NCI-H1105 (cell line): ENCODE results near the gene FAM32A.

Source experiments
- DNase-seq: peaks from one replicate; lab custom pipeline; 2025; lab: John Stamatoyannopoulos, UW

FAM32A gene

DNA sequence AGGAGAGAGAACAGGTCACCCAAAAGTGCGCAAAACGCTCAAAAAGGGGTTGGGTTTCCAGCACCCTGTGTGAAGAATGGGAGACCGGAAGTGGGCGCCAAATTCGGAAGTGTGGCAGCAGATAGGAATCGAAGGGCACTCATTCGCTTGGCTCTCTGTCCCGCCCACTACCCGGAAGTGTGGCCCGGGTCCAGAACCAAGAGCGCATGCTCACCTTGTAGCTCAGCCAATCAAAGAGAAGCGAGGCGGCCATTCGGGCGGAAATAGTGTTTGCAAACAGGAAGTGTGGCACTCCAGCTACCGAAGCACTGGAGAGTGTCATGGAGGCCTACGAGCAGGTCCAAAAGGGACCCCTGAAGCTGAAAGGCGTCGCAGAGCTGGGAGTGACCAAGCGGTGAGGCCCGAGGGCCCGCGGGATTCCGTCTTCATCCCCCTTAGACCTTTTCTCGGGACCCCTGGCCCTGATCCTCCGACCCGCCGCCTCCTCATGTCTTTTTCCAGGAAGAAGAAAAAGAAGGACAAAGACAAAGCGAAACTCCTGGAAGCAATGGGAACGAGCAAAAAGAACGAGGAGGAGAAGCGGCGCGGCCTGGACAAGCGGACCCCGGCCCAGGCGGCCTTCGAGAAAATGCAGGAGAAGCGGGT lies at the start of gene FAM32A:
FAM32A (plus strand) TSS at position 288 of the 645 bp plus-strand sequence; CDS start at position 321, 33 bp downstream.
- DNase-seq, result peak; percentile 98

DNA sequence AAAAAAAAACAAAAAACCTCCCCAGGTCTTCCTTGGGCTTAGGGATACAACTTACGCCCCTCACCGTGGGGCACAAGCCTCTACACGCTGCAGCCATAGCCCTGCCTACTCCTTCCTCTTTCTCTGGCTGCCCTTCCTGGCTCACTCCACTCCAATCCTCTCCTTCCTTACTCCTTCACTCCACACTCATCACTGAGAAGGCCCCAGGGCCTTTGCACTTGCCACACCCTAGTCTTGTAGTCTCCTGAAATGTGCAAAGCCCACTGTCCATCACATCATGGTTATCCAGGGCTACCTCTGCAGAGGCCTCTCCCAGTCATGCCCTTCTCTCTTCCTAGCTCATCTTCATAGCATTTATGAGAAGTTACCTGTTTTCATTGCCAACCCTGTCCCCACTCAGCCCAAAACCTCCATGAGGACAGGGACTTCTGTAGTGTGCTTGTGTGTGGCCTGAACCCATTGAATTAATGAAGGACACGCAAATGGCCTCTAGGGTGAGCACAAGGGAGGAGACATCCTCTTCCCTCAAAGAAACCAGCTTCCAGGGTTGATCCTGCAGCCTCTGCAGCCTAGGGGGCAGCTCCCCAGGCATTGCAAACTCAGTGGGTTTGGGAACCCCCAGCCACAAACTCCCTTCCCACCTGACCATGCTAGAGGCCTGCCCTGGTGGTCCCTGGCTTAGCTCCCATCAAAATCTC lies 49.6 kb upstream of the FAM32A start:
- no peak for DNase-seq

DNA sequence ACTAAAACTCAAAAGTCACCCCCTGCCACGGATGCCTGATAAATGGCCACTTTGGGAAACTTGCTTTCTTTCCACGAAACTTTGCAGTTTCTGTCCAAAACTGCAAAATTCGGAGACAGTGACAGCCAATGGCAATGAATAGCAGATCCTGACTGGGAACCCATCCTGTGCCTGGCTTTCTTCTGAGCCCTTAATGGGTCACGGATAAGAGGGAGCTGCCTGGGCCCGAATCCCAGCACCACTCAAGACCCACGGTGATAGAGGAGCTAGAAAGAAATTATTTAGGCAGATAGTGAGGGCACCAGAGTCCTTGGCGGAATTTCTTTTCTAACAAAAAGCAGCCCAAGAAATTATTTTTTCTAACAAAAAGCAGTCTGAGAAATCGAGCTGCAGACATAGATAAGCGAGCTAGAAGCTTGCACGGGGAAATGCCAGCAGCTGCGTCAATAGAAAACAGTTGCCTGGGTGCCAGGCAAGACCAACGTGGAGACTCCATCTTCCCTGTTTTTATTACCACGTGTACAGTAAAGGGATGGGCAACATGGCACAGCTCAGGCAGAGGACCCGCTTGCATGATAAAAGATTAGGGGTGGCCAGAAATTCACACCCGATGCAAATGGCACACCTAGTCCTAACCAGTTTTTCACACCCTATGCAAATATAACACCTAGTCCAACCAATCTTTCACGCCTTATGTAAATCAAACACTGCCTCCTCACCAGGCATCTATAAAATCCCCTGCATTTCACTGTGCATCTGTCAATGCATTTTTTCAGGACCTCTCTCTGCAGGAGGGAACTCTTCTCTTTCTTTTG lies 48.8 kb upstream of the FAM32A start:
- no peak for DNase-seq

DNA sequence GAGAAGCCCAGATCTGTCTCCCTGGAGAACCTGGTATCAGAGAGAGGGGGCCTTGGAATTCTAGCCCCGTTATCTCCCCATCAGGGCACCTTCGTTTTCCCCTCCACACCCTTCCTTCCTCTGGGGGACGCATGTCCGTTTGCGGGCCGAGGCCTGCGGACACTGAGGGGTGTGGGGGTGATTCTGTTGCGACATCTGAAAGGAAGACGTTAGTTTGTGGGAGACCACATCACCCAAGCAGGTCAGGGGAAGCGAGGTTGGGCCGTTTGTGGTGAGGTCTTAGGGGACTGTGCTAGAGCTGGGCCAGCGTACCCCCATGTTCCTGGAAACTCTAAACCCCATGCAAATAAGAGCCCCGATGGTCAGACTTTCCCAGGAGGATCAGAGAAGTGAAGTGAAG lies 45.5 kb upstream of the FAM32A start:
- DNase-seq, result no peak

DNA sequence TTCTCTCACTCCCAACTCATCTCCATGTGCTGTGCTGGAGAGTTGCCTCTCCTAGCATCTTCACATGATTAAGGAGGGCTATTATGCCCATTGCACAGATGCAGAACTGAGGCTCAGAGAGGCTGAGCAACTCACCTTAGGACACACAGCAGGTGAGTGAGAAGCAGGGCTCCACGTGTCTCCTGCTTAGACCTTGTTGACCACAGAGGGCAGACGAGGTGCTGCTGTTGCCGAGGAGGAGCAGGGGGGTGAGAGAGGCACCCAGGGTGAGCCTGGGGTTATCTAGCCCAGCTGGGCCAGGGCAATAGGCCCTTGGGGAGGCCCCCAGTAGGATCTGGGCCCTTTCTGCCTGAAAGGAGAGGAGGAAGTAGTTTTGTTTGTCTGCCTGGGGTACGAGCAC lies 44.2 kb upstream of the FAM32A start:
- DNase-seq, result no peak

DNA sequence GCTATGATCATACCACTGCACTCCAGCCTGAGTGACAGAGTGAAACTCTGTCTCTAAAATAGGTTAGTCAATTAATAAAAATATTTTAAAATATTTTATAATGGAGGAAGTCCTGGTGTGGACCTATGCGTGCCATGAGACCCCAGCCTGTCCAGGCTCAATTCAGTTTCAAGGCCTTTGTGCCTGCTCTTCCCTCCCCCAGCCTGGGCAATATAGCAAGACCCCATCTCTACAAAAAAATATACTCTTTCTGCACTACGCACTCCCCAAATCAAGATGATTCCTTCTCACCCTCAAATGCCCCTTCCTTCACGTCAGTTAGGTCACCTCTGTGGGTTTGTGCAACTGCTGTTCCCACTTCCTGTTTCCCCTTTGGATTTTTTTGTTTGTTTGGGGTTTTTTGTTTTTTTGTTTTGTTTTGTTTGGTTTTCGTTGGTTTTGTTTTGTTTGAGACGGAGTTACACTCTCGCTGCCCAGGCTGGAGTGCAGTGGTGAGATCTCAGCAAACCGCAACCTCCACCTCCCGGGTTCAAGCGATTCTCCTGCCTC lies 43.1 kb upstream of the FAM32A start:
- DNase-seq, result no peak

DNA sequence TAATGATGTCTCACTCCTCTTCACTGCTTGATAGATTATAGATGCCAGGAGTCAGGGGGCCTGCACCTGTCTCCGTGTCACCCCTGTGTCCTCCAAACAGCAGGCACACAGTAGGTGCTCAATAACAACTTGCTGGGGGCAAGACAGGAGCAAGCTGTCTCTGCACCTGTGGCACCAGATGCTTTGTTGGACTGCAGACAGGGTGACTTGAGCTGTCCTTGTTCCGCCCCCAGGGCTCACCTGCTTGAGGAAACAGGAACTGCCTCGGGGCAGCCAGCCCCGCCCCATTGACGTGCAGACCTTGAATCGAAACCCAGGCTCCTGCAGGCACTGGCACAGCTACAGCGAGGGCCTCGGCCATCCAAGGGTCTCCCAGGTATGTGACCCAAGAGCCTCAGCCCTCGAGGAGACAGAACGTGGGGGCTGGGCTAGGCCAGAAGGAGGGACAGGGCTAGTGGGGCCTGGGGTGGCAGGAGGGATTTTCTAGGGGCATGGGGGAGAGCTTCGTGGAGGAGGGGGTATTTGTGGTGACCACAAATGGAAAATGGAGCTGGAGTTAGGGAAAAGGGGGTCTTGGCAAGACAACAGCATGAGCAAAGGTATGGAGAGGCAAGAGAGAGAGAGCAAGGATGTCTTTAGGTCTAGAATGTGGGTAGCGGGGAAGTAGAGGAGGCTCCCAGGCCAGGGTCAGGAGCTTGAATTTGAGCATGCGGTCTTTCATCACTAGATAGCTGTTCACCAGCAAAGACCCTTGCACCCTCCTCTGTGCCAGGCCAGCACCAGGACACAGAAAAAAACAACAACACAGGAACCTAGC lies 41.6 kb upstream of the FAM32A start, which contains the start of gene HSH2D:
HSH2D (plus strand) TSS at position 287 of the 817 bp plus-strand sequence. CDS start 5,066 bp downstream, outside the sequence.
- DNase-seq, result no peak

DNA sequence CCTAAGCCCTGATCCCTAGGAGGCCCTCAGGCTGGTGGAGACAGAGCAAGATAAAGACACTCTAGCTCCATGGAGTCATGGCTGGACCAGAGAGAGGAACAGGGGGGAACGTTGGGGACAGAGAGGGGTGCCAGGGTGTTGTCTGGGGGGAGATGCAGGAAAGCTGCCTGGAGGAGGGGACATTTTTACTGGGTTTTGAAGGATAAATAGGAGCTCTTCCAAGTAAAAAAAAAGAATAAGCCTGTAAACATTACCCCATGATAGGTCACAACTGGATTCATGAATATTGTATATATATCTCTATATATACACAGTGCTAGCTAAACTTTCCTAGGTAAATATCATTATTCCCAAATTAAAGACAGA lies 41.0 kb upstream of the FAM32A start:
- DNase-seq, result no peak

DNA sequence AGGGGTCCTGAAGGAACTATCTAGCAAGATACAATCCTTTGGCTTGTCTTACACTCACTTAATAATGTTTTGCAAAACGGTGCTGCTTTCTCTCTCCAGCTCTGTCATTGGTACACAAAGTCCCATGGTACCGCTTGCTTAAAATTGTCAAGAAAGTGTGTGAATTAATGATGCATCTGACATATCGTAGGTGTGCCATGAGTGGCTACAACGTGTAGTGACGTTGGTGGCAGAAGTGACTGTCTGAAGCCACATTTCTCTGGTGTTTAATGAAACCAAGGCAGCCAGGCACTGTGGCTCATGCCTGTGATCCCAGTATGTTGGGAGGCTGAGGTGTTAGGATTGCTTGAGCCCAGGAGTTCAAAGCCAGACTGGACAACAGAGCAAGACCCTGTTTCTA lies 39.1 kb upstream of the FAM32A start:
- DNase-seq, result no peak

DNA sequence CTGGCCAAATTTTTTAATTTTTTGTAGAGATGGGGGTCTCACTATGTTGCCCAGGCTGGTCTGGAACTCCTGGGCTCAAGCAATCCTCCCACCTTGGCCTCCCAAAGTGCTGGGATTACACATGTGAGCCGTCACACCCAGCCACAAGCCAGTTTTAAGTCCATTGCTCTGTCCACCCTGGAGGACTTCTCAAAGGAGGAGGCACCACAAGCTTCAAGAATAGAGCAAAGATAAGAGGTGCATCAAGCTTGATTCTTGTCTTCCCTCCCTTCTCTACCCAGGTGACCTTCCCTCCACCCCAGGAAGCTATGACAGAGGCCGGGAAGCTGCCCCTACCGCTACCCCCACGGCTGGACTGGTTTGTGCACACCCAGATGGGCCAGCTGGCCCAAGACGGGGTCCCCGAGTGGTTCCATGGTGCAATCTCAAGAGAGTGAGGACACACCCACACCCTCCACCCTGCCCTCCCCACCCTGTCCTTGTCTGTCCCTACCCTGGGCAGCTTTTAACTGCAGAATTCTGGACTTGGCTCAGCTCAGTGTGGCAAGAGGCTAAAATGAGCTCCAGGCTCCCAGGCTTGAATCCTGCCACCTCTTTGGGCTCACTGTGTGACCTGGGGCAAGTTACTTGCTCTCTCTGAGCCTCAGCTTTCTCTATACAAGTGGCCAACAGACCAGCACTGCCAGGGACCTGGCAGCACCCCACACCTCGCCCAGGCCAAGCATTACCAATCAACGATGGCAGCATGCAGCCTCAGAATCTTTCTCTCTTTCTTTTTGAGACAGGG lies 36.6 kb upstream of the FAM32A start:
- no peak for DNase-seq

DNA sequence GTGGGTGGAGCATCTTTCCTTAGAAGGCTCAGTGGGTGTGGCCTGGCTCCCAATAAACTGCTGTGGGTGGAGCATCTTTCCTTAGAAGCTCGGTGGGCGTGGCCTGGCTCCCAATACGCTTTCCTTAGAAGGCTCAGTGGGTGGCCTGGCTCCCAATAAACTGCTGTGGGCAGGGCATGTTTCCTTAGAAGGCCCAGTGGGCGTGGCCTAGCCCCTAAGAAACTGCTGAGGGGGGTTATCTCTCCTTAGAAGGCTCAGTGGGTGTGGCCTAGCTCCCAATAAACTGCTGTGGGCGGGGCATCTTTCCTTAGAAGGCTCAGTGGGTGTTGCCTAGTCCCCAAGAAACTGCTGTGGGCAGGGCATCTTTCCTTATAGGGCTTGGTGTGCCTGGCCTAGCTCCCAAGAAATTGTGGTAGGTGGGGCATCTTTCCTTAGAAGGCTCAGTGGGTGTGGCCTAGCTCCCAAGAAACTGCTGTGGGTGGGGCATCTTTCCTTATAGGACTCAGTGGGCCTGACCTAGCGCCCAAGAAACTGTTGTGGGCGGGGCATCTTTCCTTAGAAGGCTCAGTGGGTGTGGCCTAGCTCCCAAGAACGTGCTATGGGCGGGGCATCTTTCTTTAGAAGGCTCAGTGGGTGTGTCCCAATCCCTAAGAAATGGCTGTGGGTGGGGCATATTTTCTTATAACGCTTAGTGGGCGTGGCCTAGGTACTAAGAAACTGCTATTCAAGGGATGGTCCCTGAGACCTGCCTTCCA lies 31.5 kb upstream of the FAM32A start:
- no peak for DNase-seq

DNA sequence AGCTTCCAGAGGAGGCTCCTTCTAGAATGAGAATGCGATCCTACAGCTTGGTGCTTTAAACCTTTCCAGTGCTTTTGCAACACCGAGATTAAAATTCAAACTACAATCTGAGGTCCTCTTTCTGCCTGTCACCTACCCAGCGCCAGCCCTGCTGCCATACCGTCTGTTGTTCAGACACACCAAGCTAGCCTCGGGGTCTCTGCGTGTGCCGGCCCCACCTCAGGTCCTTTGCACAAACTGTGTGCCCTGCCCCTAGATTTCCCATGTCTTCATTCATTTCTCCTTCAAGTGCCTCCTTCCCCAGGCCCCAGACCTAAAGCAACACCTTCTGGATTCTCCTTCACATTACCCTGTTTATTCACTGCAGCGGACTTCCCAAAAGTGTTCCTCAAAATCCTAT lies 30.7 kb upstream of the FAM32A start:
- DNase-seq, result no peak

DNA sequence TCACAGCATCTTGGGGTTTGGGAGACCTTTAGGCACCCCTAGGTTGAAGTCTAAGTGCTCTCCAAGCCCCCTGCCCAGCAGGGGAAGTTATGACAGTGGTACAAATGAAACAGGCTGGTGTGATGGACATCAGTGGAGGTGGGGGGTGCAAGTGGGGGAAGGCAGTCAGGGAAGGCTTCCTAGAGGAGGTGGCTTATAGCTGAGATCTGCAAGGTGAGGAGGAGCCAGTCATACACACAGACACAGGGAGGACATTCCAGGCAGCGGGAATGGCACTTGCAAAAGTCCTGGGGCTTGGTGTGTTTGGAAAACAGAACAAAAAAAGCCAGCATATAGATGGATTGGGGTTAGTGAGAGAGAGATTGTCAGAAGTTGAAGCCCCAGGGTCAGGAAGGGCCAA lies 30.1 kb upstream of the FAM32A start:
- DNase-seq, result no peak

DNA sequence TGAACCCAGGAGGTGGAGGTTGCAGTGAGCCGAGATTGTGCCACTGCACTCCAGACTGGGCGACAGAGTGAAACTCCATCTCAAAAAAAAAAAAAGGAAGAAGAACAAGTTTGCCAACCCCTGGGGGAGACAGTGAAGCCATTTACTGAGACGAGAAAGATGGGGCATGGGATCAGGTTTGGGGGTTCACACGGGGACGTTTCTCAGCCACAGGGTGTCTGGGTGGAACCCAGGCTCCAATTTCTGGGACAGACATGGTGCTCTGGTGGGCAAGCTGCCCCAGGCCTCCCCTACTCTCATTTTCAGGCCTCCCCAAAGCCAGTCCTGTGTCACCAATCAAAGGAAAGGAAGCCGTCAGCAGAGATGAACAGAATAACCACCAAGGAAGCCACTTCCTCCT lies 28.3 kb upstream of the FAM32A start:
- DNase-seq, result no peak

DNA sequence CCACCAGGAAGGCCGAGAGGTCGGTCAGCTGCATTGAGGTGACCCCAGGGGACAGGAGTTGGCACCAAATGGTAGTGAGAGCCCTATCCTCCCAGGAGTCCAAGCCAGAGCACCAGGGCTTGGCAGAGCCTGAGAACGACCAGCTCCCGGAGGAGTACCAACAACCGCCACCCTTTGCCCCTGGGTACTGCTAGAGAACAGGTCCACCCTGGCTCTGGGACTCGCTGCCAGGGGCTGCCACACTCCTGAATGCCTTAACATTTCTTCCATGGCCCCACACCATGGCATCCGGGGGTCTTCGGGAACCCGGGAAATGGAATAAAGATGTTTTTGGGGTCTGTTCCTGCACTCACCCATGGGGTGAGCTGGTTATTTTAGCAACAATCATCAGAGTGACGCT lies 27.6 kb upstream of the FAM32A start:
- DNase-seq, result no peak

DNA sequence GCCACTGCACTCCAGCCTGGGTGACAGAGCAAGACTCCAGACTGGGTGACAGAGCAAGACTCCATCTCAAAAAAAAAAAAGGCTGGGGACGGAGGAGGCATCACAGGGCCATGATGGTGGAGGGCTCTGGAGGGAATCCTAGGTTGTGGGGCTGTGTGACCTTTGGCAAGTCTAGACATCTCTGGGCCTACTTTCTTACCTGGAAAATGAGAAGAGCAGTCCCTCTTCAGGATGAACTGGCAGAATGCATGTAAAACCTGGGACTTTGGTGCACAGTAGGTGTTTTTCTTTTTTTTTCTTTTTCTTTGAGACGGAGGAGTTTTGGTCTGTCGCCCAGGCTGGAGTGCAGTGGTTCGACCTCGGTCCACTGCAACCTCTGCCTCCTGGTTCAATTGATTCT lies 25.6 kb upstream of the FAM32A start:
- no peak for DNase-seq

DNA sequence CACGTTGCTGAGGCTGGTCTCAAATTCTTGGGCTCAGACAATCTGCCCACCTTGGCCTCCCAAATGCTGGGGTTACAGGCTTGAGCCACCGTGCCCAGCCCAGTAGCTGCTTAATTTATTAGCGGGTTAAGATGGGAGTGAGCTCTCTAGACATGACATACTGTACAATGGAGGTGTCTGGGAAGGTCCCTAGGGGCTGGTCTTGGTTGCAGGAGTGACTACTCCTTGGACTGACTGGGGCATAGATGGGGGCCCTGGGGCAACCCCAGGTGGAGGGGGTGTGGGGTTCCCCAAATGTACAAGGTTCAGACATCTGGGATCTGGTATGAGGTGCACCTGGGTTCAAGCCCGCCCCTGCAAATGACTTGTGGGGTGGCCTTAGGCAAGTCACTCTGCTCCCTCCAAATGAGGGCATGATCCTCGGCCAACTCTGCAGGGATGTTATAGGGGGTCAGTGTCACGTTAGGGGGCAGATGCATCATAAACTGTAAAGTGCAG lies 24.7 kb upstream of the FAM32A start:
- no peak for DNase-seq

DNA sequence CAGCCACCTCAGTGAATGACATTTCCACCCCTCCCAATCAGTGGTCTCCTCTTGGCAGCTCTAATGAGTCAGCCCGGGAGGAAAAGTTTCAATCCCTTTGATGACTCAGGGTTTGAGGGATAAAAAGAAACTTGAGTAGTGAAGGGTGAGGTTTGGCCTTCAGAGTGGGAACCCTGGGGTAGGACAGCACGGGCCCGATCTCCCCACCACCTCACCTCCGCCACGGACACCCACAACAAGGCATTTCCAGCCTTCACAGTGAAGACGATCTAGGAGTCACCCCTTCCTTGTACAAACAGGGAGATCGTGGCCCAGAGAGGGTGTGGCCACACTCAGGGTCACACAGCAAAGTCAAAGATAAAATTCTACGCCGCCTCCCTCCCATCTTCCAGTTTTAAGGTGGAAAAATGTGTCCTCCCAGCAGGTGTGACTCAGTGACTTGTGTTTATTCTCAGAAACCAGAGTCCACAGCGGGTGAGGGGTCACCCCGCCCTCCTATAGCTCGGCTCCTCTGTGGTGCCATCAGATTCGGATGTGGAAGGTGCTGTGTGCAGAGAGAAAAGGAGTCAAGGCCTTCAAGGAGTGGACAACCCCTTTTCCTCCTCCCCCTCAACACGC lies 24.2 kb upstream of the FAM32A start:
- no peak for DNase-seq

DNA sequence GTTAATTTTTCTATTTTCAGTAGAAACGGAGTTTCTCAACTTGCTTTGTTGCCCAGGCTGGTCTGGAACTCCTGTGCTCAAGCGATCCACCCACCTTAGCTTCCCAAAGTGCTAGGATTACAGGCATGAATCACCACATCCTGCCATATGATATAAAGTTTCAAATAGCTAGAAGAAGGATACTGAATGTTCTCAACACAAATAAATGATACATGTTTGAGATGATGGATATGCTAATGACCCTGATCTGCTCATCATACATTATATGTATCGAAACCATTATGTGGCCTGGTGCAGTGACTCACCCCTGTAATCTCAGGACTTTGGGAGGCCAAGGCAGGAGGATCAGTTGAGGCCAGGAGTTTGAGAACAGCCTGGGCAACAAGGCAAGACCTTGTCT lies 23.4 kb upstream of the FAM32A start:
- DNase-seq, result no peak
